Endometrial microvascular endothelial cells (primary cell): ENCODE measurements around the gene MT3. TPM values are rescaled to one million over a fixed set of nuclear protein-coding genes. Genes with fewer than 3 reads are reported as not detected.

Source experiments
- in situ Hi-C: cut with HindIII; loops from 2 replicates; pipeline ENCODE4 v1.10.0; 2017; ENCODE audit warnings: low sequenced_read_pairs, low pct_unique_long_range_greater_than_20kb; ENCODE audit errors: inconsistent ontology term
- total RNA-seq: library from RNA; depleted of rRNA; stranded (reverse); fragments of >200 nt; gene quantifications from one replicate; pipeline ENCODE4 v1.2.3, GENCODE V29; 2015; ENCODE audit errors: inconsistent ontology term

Gene MT3
- not detected for total RNA-seq

DNA sequence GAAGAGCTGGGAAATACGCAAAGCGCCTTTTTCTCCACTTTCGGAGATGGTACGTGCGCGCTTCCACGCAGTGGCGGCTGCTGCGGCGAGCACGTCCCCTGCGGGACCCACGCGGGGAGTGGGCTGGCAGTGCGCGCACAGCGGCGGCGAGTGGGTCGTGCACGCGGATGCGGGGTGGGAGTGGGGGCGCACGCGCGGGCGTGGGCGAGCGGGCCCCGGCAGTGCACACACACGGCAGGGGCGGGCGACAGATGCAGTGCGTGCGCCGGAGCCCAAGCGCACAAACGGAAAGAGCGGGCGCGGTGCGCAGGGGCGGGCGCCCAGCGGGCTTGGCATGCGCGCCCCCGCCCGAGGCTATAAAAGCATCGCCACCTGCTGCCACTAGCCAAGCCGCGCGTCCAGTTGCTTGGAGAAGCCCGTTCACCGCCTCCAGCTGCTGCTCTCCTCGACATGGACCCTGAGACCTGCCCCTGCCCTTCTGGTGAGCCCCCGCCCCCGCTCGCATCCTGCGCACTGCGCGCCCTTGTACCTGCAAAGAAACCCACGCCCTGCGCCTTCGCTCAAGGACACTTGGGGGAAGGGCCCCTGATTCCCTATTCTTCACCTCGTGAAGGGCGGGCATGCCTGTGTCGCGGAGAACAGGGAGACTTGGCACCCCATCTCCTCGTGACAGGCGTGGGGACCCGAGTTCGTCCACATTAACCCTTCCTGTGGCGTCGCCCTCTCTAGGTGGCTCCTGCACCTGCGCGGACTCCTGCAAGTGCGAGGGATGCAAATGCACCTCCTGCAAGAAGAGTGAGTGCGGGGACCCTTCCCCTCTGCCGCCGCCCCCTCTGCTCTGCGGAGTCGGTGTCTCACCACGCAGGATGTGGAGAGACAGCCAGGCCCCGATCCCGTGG lies at the start of gene MT3:
MT3 (plus strand) TSS at position 388 of the 899 bp plus-strand sequence; CDS start at position 451, 63 bp downstream.
- in situ Hi-C loops = no loop called here

DNA sequence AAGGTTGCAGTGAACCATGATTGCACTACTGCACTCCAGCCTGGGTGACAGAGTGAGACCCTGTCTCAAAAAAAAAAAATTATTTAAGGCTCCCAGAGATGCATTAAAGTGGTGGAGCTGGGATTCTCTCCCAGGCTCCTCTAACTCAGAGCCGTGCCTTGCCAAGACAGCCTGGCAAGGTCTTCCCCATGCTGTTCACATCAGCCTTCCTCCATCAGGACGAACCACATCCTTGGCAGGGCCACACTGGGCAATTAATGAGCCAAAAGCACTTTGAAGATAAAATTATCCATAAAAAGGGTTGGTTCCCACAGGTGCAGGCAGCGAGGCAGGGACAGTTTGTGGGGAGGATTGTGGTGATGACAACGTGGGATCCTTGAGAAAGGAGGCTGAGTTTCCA lies 49.7 kb upstream of the MT3 start:
- in situ Hi-C loops = no loop called here

DNA sequence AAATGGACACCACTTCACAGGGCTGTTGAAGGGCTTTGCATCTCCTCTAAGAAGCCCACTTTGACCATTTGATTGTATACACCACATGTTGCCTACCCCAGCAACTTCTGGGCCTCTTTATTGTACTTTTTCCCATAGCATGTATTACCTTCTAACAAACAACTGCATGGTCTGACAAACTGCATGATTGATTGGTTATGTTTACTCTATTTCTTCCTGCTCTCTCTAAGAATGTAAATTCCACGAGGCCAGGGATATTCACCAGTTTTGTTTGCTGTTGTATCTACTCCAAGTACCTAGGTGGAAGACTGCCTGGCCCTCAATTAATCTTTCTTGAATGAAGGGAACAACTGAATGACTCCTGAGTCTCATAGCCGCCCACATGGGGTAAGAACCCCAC lies 47.3 kb upstream of the MT3 start:
- in situ Hi-C loops = no loop called here

DNA sequence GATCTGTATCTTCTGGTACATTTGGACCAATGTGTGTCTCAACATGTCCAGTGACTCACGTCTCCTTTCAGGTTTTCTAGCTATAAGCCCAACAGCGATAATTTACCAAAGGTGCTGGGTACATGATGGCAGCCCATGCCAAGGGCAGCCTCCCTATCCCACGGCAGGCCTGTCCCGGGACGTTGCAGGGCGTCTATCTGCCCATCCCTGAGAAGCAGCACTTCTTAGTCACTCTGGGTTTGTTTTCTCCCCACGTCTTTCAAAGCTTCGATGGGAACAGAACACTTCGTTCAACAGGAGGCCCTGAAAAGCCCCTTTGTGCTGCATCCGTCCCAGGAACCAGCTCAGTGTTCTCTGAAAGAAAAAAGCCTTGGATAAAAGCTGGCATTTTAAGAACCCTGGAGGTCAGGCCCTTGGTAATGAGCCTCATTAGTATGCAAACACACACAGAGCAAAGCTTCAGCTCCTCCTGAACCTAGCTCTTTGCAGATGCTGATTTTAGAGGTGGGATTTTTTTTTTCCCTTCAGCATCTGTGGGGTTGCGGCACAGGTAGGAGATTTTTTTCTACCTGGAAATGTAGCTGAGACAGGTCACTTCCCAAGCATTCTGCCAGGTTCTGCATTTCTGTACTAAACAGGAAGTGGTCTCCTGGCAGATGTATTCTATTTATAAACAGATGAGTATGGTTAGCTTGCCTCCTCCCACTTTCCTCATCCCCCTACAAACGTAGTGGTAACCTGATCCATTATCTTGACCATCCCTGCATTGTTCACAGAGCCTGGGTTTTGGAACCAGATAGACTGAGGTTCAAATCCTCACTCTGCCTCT lies 42.0 kb upstream of the MT3 start:
- in situ Hi-C loops = no loop called here

DNA sequence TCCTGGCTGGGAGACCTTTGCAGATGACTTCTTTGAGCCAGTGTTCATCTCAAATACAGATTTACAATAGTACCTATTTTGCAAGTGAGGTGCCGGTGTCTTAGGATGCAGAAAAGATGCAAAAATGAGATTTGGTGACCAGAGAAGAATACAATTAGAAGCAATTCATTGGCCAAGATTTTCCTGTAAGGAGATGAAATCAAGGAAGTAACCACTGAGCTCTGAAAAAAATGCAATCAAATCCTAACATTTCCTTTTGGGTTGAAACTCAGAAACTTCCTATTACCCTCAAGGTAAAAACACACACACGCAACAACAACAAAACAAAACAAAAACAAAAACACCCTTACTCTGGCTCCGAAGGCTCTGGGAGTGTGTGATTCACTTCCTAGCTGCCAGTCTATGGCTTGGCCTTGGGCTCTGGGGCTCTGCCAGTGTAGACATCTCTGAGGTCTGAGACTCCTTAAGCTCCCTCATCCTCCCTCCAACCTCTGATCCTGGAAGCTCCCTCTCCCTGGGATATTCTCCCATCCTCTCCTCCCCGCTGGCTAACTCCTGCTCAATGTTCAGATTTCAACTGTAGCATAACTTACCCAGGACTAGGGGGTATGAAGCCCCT lies 41.3 kb upstream of the MT3 start:
- in situ Hi-C loops = no loop called here

DNA sequence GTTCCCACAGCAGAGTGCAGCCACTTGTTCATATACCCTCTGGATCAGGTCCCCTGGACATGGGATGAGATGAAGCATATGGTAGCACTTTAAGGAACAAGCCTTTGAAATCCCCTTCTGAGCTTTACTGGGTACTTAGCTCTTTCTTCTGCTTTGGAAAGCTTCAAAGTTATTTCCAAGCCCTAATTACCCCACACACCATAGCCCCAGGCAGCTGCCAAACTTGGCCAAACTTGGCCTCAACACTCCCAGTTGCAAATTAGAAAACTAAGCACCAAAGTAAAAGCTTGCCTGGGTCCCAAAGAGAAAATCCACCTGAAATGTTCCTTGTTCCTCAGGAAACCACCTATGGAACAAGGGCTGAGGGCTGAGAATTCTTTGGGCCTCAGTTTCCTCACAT lies 40.2 kb upstream of the MT3 start:
- in situ Hi-C loops = no loop called here

DNA sequence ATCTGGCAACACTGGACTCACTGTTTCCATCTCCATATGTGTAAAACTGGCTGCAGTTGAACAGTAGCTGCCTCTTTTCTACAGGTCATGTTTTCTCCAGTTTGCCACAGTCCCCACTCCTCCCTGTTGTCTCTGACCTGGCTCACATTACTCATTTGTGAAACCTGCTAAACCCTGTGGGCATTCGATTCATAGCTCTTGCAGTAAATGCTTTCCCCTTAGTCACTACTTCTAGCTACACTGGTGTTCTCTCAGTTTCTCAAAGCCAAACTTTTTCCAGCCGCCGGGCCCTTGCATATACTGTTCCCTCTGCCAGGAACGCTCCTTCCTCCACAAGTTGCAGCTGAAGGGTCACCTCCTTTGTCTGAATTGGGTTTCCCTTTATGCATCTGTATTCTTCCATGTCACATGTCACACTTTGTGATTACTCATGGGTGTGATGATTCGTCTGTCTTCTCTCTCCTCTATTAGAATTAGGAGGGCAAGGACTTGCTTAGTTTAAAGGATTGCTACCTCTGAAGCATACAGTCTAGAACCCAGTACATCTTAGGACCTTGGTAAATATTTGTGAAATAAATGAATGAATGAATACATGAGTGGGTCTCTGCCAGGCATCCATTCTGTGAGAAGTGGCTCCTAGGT lies 39.5 kb upstream of the MT3 start:
- in situ Hi-C loops = no loop called here

DNA sequence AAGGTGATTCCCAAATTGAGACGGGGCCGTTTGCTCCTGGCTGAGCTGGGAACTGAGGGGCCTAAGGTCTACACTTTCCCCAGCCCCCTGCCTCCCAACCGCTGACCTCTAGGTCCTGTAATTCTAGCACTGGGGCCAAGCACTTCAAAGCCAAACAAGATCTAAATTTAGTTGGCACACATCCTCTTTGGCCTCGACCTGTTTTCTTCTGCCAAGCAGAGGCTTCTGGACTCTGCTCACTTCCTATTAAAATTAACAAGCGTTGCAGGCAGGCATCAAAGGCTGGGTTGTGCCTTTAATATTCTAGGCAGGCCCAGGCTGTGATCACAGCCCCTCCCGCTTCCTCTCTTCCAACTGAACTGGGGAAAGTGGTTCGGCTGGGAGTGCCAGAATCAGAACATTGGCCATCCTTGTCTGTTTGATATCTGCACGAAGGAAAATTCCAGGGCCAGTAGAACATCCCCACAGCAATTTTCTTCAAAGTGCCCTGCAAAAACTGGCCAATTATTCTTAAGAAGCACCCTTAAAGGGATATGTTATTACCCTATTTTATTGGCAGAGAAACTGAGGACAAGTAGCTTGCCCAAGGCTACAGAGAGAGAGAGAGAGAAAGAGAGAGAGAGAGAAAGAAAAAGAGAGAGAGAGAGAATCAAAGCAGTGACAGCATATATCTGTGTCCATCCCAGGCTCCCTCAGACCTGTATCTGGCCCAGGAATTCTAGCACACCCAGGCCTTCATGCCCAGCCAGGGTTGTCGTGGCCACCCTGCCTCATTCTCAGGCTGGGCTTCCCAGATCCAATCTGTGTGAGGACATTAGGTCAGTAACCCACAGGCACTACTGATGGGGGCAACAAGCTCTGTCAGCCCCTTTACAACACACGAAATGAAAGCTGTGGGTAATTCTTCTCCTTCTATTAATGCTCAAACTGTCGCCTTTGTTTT lies 37.3 kb upstream of the MT3 start:
- in situ Hi-C loops = no loop called here

DNA sequence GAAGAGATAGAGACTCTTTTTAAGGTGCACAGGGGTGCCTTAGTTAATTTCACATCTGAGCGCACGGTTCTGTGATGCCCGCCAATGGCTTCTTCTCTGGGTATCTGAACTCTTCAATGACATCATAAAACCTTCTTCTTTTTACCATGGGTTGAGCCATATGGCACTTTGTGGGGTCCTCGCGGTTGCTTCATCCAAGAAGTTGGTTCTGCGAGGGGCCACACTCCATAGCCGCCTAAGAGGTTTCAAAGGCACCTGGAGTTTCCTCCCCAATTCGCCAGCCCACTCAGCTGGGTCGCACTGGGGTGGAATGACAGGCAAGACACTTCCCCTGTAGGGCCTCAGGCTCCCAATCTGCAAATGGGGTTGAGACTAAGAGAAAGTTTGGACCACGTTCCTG lies 34.9 kb upstream of the MT3 start:
- in situ Hi-C loops = no loop called here

DNA sequence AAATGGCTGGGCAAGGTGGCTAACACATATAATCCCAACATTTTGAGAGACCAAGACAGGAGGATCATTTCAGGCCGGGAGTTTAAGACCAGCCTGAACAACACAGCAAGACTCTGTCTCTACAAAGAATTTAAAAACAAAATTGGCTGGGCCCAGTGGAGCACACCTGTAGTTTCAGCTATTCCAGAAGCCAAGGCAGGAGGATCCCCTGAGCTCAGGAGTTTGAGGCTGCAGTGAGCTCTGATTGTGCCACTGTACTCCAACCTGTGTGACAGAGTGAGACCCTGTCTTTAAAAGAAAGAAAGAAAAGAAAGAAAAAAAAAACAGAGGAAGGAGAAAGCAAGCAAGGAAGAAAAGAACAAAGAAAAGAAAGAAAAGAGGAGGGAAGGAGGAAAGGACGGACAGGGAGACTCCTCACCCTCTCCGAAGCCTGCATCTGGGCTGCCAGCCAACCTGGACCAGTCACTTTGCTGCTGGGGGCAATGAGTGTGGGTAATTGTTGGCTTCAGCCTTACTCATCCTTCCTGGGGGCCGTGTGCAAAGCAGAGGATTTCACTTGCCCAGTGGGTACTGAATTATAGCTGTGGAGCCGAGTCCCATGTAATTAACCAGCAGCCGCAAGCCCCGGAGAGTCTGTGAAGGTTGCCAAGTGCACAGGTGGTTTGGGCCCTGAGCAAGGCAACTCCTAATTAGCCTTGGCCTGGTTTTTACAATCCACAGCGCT lies 31.1 kb upstream of the MT3 start:
- in situ Hi-C loops = no loop called here

DNA sequence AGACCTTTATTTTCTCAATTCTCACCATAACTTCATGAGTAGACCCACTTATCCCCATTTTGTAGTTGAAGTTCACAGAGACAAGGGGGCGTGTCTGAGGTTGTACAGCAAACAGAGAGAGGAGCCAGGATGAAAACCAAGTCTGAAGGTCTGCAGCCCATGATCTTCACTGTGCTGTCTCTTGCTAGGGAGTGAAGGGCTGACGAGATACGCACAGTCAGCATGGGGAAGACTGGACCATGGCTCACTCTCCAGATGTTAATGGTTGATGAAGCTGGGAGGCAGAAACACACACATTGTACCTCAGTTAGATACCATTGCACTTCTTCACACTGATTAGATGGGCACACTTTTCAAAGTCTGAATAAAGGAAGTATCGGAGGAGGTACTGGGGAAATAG lies 30.2 kb upstream of the MT3 start:
- in situ Hi-C loops = no loop called here

DNA sequence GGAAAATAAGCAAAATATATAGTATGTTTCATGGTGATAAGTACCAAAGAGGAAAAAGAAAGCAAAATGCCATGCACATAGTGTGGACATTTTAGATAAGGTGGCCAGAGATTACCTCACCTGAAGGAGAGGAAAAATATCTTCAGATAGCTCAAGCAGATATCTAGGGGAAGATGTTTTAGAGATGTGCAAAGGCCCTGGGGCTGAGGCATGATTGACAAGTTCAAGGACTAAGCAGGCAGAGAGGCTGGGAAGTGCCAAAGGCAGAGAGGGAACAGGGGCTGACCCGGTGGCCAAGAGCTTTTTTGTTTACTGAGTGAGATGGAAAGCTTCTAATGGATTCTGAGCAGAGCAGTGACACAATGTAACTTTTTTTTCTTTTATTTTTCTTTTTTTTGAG lies 28.9 kb upstream of the MT3 start:
- in situ Hi-C loops = no loop called here

DNA sequence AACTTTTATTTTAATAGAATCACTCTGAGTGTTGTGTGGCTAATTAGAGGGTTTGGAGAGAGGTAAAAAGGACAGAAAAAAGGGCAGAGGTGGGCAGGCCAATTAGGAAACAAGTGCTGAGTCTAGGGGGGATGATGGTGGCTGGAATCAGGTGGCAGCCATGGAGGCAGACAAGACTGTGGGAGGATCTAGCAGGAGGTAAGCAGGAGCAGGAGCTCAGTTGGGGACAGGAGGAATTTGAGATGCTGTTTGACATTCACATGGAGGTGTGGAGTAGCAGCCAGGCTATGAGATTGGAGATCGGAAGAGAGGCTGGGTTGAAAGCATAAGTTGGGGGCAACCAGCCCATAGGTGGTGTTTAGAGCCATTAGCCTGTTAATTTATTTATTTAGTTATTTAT lies 28.2 kb upstream of the MT3 start:
- in situ Hi-C loops = no loop called here

DNA sequence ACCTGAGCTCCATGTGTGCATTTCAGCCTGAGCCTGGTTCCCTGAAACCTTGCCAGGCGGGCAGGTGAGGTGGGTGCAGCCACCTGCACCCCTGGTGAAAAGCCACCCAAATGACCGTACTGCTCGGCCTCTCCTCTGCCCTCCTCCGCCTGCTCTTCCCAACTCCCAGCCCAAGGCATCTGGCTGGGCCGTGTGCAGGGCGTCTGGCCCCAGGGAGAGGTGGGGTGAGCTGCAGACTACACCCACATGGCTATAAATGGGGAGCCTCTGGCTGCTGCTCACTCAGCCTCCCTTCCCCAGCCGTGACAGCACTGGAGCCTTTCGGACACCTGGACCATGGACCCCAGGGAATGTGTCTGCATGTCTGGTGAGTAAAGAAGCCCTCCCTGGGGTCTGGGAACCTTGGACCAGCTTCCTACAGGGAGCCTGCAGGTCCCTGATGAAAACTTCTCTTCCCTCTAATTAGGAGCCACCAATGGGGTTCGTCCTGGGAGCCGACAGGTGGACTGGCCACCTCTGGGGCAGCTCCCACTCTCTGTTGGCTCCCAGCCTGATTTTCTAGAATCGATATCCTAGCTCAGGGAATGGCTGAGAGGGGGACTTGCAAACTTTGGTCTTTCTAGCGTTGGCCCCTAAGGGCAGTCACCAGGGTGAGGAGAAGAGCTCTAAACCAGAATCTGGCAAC lies 24.4 kb upstream of the MT3 start, which contains the start of gene MT4:
MT4 (plus strand) TSS at position 281 of the 685 bp plus-strand sequence; CDS start at position 337, 56 bp downstream.
- in situ Hi-C loops = no loop called here

DNA sequence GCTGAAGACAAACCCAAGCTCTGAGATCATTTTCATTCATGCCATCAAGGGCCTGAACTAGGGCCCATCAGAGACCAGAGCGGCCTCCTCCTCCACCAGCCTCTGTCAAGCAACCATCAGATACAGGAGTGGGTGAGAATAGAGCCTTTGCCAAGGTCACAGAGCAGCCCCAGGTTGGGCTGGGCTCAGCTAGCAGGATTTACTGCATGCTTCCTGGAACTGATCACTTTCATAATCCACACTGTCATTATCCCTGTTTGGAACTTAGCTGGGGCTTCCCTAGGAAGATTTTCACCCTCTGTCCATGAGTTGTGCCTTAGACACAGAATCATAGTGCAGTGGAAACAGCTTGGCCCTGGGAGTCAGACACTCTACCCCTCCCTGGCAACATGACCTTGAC lies 19.4 kb upstream of the MT3 start:
- in situ Hi-C loops = no loop called here

DNA sequence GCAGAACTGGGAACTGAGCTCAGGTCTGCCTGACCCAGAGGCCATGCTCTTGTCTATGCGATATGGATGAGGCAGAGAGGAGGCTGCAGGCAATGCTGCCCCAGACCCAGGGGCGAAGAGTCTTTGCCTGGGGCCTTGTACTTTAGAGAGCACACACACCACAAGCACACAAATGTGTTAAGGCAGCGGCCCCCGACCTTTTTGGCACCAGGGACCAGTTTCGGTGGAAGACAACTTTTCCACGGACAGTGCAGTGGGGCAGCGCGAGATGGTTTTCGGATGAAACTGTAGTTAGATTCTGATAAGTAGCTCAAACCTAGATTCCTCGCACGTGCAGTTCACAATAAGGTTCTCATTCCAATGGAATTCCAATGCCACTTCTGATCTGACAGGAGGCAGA lies 17.8 kb upstream of the MT3 start:
- in situ Hi-C loops = no loop called here

DNA sequence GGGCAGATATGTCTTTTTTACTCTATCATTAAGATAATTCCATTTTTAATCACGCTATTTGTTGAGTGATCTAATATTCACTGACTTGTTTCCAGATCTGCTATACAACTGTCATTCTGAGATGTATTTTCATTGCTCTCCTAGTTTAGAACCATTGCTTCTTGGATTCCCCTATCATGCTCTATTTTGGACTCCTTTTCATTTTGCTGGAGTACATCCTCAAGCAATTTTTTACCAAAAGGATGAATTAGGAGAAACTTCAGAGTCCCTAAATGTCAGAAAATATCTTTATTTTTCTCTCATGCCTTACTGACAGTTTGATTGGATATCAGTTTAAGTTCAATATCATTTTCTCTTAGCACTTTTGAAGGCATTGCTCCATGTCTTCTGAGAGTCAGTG lies 14.7 kb upstream of the MT3 start:
- in situ Hi-C loops = no loop called here
